Psoas muscle (tissue), 8 donors: Measurements from ENCODE around the gene AMZ1. TPM values are rescaled to one million over a fixed set of nuclear protein-coding genes. Genes with fewer than 3 reads are reported as not detected.

Source experiments
- ATAC-seq, 4 donors: fragments of 200-7000 bp; cut with Tn5 transposase; one replicate each; pipeline ENCODE4 v1.9.1; 2020; ENCODE audit warnings: moderate library complexity in 3 of 4, mild to moderate bottlenecking in 2 of 4
- DNase-seq, 2 donors: peaks; one replicate each; pipeline ENCODE4 v3.0.0-alpha.2; 2020
- H3K27ac ChIP-seq: fragments of 200-600 bp; one replicate; pipeline ENCODE4 v1.8.0; 2022
- H3K27me3 ChIP-seq, 3 donors: fragments of 200-600 bp in 1 of 3; one replicate each; pipeline versions ENCODE4 v1.6.1 to v1.8.0; 2013 to 2022; ENCODE audit warnings: low read length in 2 of 3, mild to moderate bottlenecking in 2 of 3, moderate library complexity in 1 of 3; ENCODE audit not compliant: insufficient read depth in 3 of 3
- H3K36me3 ChIP-seq, 2 donors: fragments of 200-600 bp in 1 of 2; one replicate each; pipeline versions ENCODE4 v1.6.1 to v1.8.0; 2013 to 2022; ENCODE audit warnings: low read depth in 1 of 2, mild to moderate bottlenecking in 1 of 2, moderate library complexity in 1 of 2; ENCODE audit not compliant: insufficient read depth in 1 of 2
- H3K4me1 ChIP-seq: fragments of 200-600 bp; one replicate; pipeline ENCODE4 v1.8.0; 2022
- H3K4me3 ChIP-seq: fragments of 200-600 bp; one replicate; pipeline ENCODE4 v1.8.0; 2022; ENCODE audit warnings: mild to moderate bottlenecking
- H3K9me3 ChIP-seq: fragments of 200-600 bp; one replicate; pipeline ENCODE4 v1.8.0; 2022
- CTCF ChIP-seq: fragments of 200-600 bp; IDR thresholded peaks from one replicate; pipeline ENCODE4 v1.8.0; 2022; ENCODE audit warnings: antibody characterized with exemption
- WGBS, 3 donors: extraction: QIAGEN DNeasy Blood & Tissue Kit; methylation state at CpG; one replicate each; pipeline versions ENCODE4 v1.1.6 to v1.1.7; 2013; 5-methylcytosine and 5-hydroxymethylcytosine counted together
- intact Hi-C, 2 donors: fragments of 100-400 bp; cut with DNase I; formaldehyde crosslinking; loops; one replicate each; pipeline versions ENCODE4 v1.11.0 to v1.14.2; 2022
- long read RNA-seq, 2 donors: library from polyadenylated mRNA; unstranded; transcript quantifications; one replicate each; pipeline ENCODE4 v2.0.0, GENCODE V29; 2021
- polyA plus RNA-seq, 3 donors: library from polyadenylated mRNA; stranded (reverse); fragments of 200-250 nt; gene quantifications; one replicate each; pipeline ENCODE4 v1.2.3, GENCODE V29; 2013
- total RNA-seq, 4 donors: library from RNA; stranded (reverse); fragmentation: NEBNext Ultra II Directional in 2 of 4; extraction: Animal tissue kit (Norgen Biotek cat#: 25700) in 2 of 4; gene quantifications; one replicate each; pipeline versions ENCODE4 v1.2.1 to v1.2.4, GENCODE V29; 2021 to 2023
- donor health status: healthy with polysubstance abuse.
- donor health status: DM: no; HTN: no; CAD: no; lungs with moderate emphysema.
- donor health status: Bipolar disorder and iron deficiency.
- donor health status: healthy.
- donor health status: DM: yes; HTN: yes; CAD: no.
- donor health status: DM: no; HTN: no; CAD: no.
- donor health status: DM: no; HTN: no; CAD: no.
- donor health status: DM: yes; HTN: yes; CAD: no.

AMZ1 gene, protein sequence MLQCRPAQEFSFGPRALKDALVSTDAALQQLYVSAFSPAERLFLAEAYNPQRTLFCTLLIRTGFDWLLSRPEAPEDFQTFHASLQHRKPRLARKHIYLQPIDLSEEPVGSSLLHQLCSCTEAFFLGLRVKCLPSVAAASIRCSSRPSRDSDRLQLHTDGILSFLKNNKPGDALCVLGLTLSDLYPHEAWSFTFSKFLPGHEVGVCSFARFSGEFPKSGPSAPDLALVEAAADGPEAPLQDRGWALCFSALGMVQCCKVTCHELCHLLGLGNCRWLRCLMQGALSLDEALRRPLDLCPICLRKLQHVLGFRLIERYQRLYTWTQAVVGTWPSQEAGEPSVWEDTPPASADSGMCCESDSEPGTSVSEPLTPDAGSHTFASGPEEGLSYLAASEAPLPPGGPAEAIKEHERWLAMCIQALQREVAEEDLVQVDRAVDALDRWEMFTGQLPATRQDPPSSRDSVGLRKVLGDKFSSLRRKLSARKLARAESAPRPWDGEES
- total RNA-seq (not detected), polyA plus RNA-seq (under 1 TPM in 1 of 3 donors, not detected in 2; 0.03 TPM)
- long read RNA-seq, donor 1, result 0 reads
- long read RNA-seq, donor 2, partial matches to known transcripts, result 0 of 1 reads
- long read RNA-seq, donor 2, other reads (novel, unspliced or antisense), result 1 of 1 reads

GRCh38 chr7:2687881-2688318 is at the start of gene AMZ1:
AMZ1 (plus strand) TSS chr7:2688202; CDS start chr7:2700452, 12,250 bp downstream.
- 4 to 6% (median 5%) methylated on average over 16 to 41 of the region's 41 CpGs for WGBS, 3 donors
- peaks cover 0 to 55% (median 18%) of the 10 kb centered on the region in 3 donors for H3K27me3 ChIP-seq
- no peak for TF ChIP-seq CTCF
- intact Hi-C loops, result no loop called here
- H3K27ac ChIP-seq, result no peak within 1 kb of the TSS
- H3K9me3 ChIP-seq, result no peaks in the 10 kb centered on the region
- H3K36me3 ChIP-seq, result no peaks in the 10 kb centered on the region
- no peak for DNase-seq
- peak within 1 kb of the TSS; percentile 46 for H3K4me3 ChIP-seq
- peak in 1 of 4 donors; percentile 41 for ATAC-seq
- H3K4me1 ChIP-seq, result peaks cover 2% of the 10 kb centered on the region

GRCh38 chr7:2638224-2638991 is 49.6 kb upstream of the AMZ1 start:
- TF ChIP-seq CTCF, result no peak
- Histone ChIP-seq H3K36me3 (no peaks in the 10 kb centered on the region), H3K9me3 (no peaks in the 10 kb centered on the region), H3K4me1 (peaks cover 48% of the 10 kb centered on the region), H3K27ac (peak overlapping the region; percentile 62), H3K27me3 (no peaks in the 10 kb centered on the region), H3K4me3 (peak overlapping the region; percentile 18)
- WGBS, 3 donors, result 21 to 35% (median 28%) methylated on average over 25 to 34 of the region's 34 CpGs
- DNase-seq (peak; percentile 76 to 87), ATAC-seq (peak; percentile 21 to 69 (median 41))
- intact Hi-C loops, result no loop called here

- WGBS, 3 donors, result 29 to 50% (median 35%) methylated on average over 22 to 24 of the region's 24 CpGs
- H3K27ac ChIP-seq, result peak overlapping the region; percentile 62
- H3K4me3 ChIP-seq, result peak overlapping the region; percentile 13
- intact Hi-C loops, result no loop called here
- DNase-seq (no peak), ATAC-seq (peak; percentile 13 to 45 (median 42))
- no peaks in the 10 kb centered on the region for H3K27me3 ChIP-seq
- H3K9me3 ChIP-seq, result no peaks in the 10 kb centered on the region
- H3K4me1 ChIP-seq, result peaks cover 44% of the 10 kb centered on the region
- no peaks in the 10 kb centered on the region for H3K36me3 ChIP-seq
- TF ChIP-seq CTCF, result no peak
These were observed 48.8 kb upstream of the AMZ1 start for GRCh38 chr7:2639181-2639681.

DNA sequence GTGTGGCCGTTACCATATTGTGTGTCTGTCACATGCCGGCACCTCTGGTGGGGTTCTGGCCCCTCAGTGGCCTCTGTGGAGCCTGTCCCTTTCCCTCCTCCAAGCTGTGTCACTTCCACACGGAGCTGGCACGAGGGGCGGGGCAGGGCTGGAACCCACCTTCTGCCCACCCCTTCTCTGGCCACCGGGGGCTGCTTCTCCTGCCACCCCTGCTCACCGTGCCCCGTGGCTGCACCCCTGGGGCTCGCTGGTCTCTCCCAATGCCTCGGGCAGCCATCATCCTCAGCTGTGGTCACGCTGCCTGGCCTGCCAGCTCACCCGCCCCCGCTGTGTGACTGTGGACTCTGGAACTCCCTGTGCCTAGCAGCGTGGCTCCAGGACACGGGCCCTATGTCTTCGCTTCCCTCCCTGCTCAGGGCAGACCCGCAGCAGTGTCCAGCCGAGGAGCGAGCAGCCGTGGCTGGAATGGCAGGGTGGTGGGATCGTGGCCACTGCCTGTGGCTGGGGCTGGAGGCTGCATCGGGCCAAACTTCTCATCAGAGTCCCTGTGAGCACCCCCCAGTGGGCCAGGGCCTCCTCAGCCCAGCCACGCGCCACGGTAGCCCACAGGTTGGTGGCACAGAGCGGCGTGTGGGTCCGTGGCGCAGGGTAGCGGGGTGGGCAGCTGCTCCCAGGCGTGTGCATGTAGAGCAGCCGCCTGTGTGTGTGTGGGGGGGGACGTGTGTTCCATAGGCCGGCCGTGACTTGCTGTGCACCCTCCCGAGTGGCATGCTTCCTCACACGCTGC is 48.1 kb upstream of the AMZ1 start:
- no peaks in the 10 kb centered on the region for H3K9me3 ChIP-seq
- peaks cover 44% of the 10 kb centered on the region for H3K4me1 ChIP-seq
- intact Hi-C loops, result no loop called here
- 79 to 86% (median 80%) methylated on average over 37 of the region's 37 CpGs for WGBS, 3 donors
- ATAC-seq (no peak), DNase-seq (peak in 1 of 2 donors; percentile 23)
- H3K27me3 ChIP-seq, result no peaks in the 10 kb centered on the region
- no peak overlapping the region for H3K4me3 ChIP-seq
- peak overlapping the region; percentile 62 for H3K27ac ChIP-seq
- H3K36me3 ChIP-seq, result no peaks in the 10 kb centered on the region
- no peak for TF ChIP-seq CTCF
